Stimulated activated CD8-positive, alpha-beta memory T cell treated with anti-CD3 and anti-CD28 coated beads, Interleukin-4, amount 100 ng/mL, for 24 hours (primary cell): ENCODE measurements around the gene OLIG1.

Experiments used
- DNase-seq: peaks from one replicate; pipeline ENCODE4 v3.0.0-alpha.2; 2020; ENCODE audit warnings: low read depth

Gene OLIG1

DNA sequence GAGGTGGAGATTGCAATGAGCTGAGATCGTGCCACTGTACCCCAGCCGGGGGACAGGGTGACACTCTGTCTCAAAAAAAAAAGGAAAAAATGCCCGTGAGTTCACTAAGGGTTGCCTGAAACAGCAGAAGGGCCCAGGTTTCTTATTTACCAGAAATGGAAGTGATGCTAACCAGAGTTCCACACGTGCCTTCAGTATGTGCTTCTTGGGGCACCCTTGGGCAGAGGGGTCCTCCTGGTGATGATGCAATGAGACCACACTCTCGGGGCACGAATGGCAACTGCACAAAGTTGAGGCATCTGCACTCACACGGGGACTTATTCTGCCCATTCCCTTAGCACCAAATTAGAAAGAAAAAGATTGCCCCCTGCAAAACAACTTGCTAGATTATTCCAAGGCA lies 29.2 kb downstream of the OLIG1 start:
- DNase-seq: no peak

DNA sequence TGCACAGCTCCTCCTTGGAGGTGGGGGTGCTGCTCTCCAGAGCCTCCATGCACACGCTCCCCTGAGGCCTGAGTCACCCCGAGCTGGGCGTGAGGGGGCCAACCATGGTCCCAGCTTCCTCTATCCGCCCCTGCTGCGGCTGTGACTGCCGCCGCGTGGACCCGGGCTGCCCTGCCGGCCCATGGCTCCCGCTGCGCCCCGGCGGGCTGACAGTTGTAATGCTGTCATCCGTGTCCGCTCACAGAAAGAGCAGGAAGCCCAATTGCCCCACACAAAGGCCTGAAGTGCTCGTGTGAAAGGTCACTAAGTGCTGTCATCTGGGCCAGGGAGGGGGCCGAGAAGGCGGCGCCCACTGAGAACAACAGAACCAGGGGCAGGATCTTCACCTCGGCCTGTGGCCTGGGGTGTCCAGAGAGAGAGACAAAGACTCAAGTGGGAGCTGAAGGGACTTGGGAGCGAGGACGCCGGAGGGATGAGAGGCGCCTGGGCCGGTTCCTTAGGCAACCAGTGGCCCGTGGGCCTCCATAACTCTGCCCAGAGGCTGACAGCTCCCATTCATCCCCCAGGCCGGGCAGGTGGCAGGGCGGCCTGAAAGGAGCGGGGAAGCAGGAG lies 31.5 kb downstream of the OLIG1 start:
- no peak for DNase-seq

DNA sequence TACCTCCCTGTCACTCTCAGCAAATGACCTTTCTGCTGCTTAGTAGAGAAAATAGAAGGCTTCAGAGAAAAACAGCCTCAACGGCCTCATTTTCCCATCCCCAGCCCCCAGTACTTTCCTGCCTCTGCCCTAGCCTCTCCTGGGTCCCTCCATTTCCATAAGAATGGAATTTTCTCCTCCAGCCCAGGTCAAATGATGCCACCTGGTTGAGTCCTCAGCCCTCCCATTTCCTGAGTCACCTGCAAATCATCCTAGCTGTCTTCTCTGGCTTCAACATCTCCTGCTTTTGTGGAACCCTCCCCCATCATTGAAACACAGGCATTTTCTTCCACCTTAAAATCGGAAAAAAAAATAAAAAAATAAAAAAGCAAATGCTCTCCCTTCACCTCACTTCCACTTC lies 35.1 kb downstream of the OLIG1 start:
- DNase-seq: no peak

DNA sequence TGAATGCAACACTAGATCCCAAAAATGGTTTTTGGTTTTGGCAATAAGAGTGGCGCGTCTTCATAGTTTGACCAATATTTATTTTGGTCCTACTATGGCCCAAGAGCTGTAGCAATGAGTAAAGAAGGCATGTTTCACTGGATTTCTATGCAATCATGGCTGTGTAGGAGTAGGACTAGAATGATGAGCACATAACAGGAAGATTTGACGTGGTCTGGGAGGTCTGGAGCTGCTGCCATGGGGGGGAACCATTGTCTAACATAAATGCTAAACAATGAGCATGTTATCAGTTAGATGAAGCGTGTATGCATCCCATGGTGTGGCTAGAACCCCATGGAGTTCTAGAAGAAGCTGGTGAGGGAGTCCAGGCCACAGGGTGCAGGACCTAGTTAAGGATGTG lies 38.3 kb downstream of the OLIG1 start:
- no peak for DNase-seq

DNA sequence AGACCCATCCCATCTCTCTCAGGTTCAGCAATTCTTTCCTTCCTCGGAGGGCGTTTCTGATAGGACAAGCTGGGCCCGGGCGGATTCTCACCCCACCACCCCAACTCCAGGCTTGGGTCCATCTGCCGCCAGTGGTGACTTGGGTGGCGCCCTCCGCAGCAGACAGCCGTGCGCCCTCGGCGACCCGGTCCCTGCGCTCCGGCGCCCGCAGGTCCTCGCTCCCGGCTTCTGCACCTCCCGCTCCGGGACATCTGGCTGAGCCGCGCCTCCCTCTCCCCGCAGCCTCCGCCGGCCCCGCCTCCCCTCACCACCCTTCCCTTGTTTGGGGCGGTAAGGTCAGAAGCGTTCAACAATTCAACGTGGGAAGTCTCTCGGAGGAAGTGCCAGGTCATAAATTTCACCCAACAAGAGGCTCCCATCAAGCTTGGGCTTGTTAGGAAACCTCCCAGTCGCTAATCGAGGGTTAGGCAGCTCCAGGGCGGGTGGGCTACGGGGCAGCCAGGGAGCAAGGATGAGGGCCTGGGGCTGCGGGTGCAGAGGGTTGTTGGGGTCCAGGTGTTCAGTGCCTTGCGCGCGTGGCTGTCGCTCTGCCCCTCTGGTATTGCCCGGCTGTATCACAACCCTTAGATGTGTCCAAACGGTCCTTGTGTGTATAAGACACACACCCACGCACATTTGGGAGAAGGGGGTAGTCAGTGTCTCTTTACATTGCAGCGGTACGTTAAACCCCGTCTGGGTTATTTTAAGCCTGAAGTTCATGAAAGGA lies 39.8 kb downstream of the OLIG1 start:
- no peak for DNase-seq

DNA sequence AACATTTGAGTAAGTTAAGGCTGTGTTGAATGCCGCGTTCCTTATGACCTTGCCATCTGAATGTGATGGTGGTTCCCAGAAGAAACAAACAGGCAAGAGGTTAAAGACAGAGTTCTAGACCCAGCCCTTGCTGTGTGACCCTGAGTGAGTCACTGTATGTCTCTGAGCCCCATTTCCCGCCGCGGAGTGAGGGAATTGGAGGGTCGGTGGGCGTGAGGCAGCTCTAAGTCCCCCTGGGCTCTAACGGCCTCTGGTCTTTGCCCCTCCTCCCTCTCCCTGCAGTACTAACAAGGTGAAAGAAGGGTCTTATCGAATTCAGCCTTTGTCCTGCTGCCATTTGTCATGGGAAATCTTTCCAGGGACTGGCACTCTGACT lies 40.4 kb downstream of the OLIG1 start:
- DNase-seq: no peak

DNA sequence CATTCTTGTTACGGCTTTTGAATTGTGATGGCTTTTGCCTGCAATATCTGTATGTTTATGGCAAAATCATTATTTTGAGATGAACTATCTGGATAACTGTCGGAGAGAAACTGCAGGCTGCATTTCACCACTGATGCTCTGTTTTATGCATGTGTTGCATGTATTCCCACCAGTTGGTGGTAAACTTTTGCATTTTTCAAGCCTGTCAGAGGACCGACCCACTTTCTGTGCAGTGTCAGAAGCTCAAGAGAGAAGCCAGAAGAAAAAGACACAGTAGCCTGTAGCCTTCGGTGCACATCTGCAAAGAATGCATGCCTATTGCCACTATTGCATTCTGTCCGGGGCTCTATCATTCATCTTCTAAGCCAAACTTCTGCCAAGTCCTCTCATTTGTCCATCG lies 41.6 kb downstream of the OLIG1 start:
- DNase-seq: no peak

DNA sequence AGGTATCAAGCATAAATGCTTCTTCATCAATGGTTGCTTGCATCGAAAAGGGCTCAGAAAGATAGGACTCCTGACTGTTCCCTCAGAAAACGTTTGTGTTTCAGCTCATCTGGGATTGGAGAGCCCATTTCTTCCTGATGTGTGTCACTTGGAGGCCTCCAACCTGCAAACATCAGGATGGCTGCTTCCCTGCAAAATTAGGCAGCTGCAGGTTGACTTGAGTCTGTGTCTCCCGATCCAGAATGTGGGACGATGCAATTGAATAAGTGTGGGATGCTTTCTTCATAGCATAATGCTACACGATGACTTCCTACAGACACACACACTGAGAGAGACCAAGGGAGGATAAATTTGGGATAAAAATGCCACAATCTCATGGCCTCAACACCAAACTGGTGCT lies 42.2 kb downstream of the OLIG1 start:
- DNase-seq: no peak

DNA sequence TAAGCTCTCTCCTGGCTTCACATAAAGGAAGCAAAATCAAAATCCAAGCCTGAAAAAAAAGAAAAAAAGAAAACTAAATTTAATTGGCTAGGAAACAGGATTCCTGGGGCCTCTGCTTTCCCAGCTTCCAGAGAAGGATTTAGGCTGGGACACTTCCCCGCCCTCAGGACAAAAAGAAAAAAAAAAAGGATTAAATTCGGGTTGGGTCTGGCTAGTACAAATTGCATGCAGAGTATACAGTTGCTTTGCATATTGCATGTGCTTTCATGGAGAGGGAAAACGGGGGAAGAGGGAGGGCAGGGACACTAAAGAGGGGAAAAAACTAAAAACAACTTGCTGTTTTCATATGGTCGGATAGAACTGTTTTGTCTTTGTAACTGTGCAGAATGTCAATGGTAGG lies 42.7 kb downstream of the OLIG1 start:
- DNase-seq: no peak

DNA sequence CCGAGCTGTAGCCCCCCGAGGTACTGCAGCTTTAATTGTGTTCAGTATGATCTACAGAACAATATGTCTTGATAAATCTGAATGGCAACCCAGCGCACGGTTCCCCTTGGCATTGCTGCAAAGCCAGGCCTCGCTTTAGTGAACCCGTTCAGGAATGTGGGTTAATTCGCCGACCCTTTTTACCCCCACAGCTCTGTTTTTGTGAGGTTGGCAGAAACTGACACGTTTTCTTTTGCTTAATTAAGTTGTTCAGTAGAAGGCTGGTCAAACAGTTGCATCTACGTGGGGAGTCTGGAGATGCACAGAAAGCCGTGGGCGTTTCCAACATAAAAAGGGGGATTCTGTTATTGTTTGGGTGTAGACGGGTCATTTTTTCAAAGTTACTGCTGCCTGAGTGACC lies 43.2 kb downstream of the OLIG1 start:
- DNase-seq: no peak

DNA sequence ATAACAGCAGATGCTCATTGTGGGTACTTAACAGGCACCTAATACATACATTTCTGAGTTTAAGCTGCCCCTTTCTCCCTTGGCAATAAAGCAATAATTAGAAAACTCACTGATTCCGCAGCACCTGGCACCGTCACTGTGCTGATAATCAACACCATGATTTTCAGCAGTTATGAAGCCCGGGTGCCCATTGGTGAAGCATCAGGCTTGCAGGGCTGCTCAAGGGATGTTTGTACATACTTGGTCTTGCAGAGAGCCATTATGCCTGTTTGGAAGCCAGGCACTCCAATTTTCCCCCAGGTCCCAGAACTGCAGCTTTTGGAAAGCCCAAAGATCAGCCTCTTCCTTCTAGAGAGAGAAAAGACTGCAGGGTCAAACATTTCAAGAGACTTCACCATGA lies 44.3 kb downstream of the OLIG1 start:
- DNase-seq: no peak

DNA sequence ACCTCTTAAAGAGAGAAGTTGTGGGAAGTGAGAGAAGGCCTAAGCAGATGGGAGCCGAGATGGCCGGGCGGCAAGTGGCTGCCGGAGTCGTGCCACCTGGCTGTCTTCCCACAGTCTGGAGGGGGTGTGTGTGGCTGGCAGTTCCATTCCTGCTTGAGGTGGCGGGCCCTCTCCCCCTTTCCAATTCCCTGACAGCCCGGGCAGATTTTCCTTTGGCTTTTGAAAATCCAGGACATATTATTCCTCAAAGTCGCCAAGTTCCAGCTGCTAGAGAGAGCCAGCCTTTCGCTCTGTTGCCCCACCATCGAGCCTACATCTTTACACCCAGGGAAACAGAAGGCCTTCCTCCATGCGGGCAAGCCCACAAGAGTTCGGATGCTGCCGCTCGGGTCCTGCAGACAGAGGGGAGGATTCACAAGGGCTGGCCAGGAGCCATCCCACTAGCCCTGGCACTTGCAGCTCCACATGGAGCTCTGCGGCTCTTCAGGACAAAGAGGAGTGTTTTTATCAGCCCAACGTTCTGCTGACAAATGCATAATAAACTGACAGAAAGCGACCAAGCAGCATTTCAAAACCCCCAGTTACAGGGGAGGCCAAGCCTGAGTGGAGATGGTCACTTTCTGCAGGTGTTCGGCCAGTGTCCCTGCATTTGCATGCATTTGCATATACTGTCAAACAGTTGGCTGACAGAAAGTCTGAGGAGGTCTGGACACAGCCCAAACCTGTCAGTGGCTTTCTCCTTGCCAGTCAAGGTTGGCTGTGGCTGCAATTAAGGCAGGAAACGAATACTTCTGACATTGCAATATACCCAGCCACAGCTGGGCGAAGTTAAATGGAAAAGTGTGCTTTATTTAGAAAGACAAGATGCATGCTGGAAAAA lies 45.9 kb downstream of the OLIG1 start:
- no peak for DNase-seq

DNA sequence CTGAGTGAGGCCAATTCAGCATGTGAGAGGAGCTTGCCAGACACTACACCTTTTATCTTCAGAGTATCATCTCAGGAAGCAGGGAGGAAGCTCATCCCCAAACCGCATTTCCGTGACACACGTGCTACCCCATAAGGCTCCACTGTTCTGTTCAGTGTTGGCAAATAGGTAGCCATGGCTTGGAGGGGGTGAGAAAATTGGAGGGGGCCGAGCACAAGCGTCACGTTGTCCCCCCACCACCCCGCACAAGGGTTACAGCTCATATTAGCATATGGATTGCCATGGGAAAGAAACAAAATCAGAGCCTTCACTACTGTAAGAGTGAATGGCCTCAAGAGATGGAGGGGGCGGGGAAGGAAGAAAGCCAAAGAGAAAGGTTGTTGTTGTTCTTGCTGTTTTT lies 46.7 kb downstream of the OLIG1 start:
- no peak for DNase-seq

DNA sequence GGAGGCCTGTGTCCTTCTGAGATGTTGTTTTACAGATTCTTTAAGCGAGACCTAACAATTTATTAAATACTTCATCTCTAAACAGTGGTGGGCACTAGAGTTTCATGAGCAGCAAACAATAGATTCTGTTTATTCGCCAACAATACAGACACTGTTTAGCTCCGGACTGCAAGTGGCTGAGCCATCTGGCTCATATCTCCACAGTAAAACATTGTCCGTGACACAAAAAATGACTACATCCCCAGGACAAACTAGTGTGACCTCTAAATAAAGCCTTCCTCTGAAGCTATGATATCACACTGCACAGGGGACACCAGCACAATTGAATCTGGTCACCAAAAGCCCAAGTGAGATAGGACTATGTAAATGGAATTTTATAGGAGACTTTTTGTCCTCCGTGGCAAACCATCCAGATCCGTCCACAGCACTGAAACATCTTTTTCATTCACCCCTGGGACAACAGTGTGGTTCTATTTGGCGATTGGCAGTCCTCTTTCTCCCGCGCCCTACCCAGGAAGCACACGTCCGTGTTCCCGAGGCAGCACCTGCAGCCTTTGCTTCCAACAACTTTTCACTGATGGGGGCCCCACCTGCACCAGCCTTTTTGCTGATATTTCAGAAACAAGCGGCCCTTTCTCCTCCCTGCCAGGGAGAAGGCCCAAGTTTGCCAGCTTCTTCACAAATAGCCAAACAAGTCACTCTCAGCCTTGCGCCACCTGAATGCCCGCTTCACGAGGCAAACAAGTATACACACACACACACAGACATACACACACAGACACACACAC lies 47.4 kb downstream of the OLIG1 start:
- no peak for DNase-seq
